Peyer's patch (tissue), 4 donors: ENCODE measurements around the gene ATP10A.

Experiments
- POLR2A ChIP-seq, 2 donors: fragments of 450-650 bp; IDR thresholded peaks; one replicate each; pipeline ENCODE4 v1.5.1; 2017; ENCODE audit warnings: antibody characterized with exemption in 2 of 2, mild to moderate bottlenecking in 2 of 2, moderate library complexity in 2 of 2
- TF ChIP-seq, protein P1 (sequence below), 6 experiments: fragments of 450-650 bp in 4 of 6; fragments of 200-600 bp in 2 of 6; sonication (generic) in 1 of 6; IDR thresholded peaks; one replicate each; pipeline ENCODE4 v1.5.1; 2017 to 2019; ENCODE audit warnings: antibody characterized with exemption in 6 of 6, mild to moderate bottlenecking in 3 of 6, moderate library complexity in 1 of 6

DNA sequence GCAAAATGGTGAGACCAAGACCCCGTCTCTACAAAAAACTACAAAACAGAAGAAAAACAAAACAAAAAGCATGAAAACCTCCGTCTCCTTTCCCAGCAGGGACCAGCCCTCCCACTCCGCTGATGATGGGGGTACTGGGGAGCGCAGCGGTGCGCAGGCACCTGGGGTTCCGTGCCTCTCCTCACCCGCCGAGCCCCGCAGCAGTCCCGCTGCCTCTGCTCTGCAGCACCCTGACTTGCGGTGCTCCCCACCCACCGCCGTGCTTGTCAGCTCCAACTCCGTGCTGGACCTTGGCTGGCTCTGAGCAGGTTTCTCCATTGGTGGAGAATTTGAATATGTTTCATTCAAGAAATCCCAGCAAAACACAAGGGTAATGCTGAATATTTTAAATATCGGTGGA is 46.7 kb upstream of the ATP10A start:
- TF ChIP-seq, protein P1, sequence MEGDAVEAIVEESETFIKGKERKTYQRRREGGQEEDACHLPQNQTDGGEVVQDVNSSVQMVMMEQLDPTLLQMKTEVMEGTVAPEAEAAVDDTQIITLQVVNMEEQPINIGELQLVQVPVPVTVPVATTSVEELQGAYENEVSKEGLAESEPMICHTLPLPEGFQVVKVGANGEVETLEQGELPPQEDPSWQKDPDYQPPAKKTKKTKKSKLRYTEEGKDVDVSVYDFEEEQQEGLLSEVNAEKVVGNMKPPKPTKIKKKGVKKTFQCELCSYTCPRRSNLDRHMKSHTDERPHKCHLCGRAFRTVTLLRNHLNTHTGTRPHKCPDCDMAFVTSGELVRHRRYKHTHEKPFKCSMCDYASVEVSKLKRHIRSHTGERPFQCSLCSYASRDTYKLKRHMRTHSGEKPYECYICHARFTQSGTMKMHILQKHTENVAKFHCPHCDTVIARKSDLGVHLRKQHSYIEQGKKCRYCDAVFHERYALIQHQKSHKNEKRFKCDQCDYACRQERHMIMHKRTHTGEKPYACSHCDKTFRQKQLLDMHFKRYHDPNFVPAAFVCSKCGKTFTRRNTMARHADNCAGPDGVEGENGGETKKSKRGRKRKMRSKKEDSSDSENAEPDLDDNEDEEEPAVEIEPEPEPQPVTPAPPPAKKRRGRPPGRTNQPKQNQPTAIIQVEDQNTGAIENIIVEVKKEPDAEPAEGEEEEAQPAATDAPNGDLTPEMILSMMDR (IDR thresholded peaks at IDR 0.05), result no peak
- TF ChIP-seq POLR2A (IDR thresholded peaks at IDR 0.05), result no peak
